HFF-Myc (cell line): ENCODE results near the gene TRAF3.
"Not testable (repeated sequence)": the region's sequence is repeated elsewhere in the genome, so short reads cannot be mapped to it uniquely, and the experiment has no call there.

ENCODE experiments used
- DNase-seq: peaks from one replicate; pipeline ENCODE4 v3.0.0-alpha.2; 2011; ENCODE audit warnings: low read depth; ENCODE audit errors: extremely low read depth
- H3K4me3 ChIP-seq: replicated peaks from 2 replicates; pipeline ENCODE4 v1.5.1; 2011; ENCODE audit warnings: low read depth, mild to moderate bottlenecking, control low read depth, low read length
- CTCF ChIP-seq: IDR thresholded peaks from 2 replicates; pipeline ENCODE4 v1.5.1; 2012; ENCODE audit warnings: mild to moderate bottlenecking, low read depth, low read length, control low read depth; ENCODE audit errors: missing control alignments

TRAF3 gene

GRCh38 chr14:102829016-102829548 is 51.8 kb downstream of the TRAF3 start:
- DNase-seq, result no peak
- no peak overlapping the region for H3K4me3 ChIP-seq
- TF ChIP-seq CTCF, result no peak

- DNase-seq, result no peak
- no peak overlapping the region for H3K4me3 ChIP-seq
- TF ChIP-seq CTCF, result no peak
Measured at GRCh38 chr14:102830474-102831045, 53.3 kb downstream of the TRAF3 start.

- H3K4me3 ChIP-seq, result no peak overlapping the region
- TF ChIP-seq CTCF, result no peak
- no peak for DNase-seq
Measured at GRCh38 chr14:102831163-102831804, 54.0 kb downstream of the TRAF3 start.

- H3K4me3 ChIP-seq, result no peak overlapping the region
- no peak for TF ChIP-seq CTCF
- DNase-seq, result no peak
Measured at GRCh38 chr14:102833341-102833740, 56.1 kb downstream of the TRAF3 start.

- no peak overlapping the region for H3K4me3 ChIP-seq
Measured at GRCh38 chr14:102833991-102834390, 56.7 kb downstream of the TRAF3 start.

GRCh38 chr14:102835959-102836358 is 58.7 kb downstream of the TRAF3 start:
- H3K4me3 ChIP-seq, result no peak overlapping the region
- no peak for DNase-seq
- no peak for TF ChIP-seq CTCF

More at GRCh38 chr14:102833991-102834390, 56.7 kb downstream of the TRAF3 start:
- DNase-seq, result no peak
- TF ChIP-seq CTCF, result no peak

- not testable (repeated sequence) for DNase-seq, H3K4me3 ChIP-seq
Measured at GRCh38 chr14:102837120-102837519, 59.9 kb downstream of the TRAF3 start.
